ENCODE data around the gene RNASE7.

RNASE7 gene

GRCh38 chr14:21084998-21085853 lies 43.1 kb downstream of the RNASE7 start:
- no peak overlapping the region for H3K4me3 ChIP-seq (replicated peaks; ENCODE audit: low read depth, low read length)
- TF ChIP-seq, protein P1, sequence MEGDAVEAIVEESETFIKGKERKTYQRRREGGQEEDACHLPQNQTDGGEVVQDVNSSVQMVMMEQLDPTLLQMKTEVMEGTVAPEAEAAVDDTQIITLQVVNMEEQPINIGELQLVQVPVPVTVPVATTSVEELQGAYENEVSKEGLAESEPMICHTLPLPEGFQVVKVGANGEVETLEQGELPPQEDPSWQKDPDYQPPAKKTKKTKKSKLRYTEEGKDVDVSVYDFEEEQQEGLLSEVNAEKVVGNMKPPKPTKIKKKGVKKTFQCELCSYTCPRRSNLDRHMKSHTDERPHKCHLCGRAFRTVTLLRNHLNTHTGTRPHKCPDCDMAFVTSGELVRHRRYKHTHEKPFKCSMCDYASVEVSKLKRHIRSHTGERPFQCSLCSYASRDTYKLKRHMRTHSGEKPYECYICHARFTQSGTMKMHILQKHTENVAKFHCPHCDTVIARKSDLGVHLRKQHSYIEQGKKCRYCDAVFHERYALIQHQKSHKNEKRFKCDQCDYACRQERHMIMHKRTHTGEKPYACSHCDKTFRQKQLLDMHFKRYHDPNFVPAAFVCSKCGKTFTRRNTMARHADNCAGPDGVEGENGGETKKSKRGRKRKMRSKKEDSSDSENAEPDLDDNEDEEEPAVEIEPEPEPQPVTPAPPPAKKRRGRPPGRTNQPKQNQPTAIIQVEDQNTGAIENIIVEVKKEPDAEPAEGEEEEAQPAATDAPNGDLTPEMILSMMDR (IDR thresholded peaks at IDR 0.05; ENCODE audit: low read depth, low read length, missing control alignments), result no peak
- no peak for DNase-seq (ENCODE audit: extremely low read depth, low read depth)

DNA sequence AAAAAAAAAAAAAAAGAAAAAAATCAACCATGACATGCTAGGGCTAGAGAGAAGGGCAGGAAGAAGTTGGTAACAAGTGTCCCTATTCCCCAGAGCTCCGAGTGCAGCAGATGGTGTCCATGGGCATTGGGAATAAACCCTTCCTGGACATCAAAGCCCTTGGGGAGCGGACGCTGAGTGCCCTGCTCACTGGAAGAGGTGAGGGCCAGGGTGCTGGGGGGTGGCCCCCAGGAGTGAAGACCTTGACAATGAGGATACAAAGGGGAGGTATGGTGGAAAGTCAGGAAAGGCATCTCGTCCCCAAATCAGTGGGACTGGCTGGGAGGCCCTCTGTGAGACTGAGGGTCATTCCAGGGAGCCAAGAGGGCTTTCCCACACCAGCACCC lies 44.7 kb downstream of the RNASE7 start:
- no peak for DNase-seq (ENCODE audit: extremely low read depth, low read depth)
- no peak overlapping the region for H3K4me3 ChIP-seq (replicated peaks; ENCODE audit: low read depth, low read length)
- TF ChIP-seq, protein P1 (IDR thresholded peaks at IDR 0.05; ENCODE audit: low read depth, low read length, missing control alignments), result no peak

DNA sequence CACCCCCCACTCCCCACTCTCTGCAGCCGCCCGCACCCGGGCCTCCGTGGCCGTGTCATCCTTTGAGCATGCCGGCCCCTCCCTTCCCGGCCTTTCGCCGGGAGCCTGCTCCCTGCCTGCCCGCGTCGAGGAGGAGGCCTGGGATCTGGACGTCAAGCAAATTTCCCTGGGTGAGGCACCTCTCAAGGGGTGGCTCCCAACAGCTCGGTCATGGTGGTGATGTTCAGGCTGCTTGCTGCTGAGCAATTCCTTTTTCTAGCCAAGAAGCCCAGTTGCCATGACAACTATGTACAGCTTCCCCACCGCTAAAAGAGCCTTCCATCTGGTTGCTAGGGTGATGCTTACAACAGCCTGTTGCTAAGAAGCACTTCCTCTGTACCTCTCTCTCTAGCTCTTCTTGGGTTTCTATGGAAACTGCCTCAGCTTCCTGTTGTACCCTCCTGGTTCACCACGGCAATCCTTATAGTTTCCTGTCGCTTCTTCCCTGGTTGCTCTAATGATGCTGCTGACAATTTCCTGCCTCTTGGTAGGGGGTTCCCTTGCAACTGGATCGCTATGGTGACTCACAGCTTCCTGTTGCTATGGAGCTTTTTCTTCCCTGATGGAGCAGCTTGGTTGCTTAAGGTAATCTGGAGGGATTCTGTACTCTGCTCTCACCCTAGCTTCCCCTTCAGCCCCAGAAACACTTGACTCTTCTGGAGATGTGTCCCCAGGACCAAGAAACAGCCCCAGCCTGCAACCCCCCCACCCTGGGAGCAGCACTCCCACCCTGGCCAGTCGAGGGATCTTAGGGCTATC lies 45.3 kb downstream of the RNASE7 start:
- TF ChIP-seq, protein P1 (IDR thresholded peaks at IDR 0.05; ENCODE audit: low read depth, low read length, missing control alignments), result no peak
- no peak overlapping the region for H3K4me3 ChIP-seq (replicated peaks; ENCODE audit: low read depth, low read length)
- DNase-seq (ENCODE audit: extremely low read depth, low read depth), result peak; percentile 90

DNA sequence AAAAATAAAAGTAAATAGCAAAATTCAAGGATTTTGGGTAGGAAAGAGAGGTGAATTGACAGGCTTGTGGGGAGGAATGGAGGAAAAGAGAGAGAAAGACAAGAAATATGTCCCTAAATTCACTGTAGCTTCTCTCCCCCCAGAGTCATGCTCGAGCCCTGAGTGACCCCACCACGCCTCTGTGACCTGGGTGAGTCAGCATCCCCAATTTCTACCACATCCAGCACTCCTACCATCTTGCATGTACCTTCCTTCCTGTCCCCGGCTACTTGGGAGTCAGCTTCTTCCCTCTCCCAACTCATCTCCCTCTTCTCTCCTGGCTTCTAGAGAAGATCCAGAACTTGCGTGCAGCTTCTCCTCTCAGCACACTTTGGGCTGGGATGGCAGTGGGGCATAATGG lies 46.5 kb downstream of the RNASE7 start:
- TF ChIP-seq, protein P1 (IDR thresholded peaks at IDR 0.05; ENCODE audit: low read depth, low read length, missing control alignments), result no peak
- DNase-seq (ENCODE audit: extremely low read depth, low read depth), result no peak
- no peak overlapping the region for H3K4me3 ChIP-seq (replicated peaks; ENCODE audit: low read depth, low read length)

DNA sequence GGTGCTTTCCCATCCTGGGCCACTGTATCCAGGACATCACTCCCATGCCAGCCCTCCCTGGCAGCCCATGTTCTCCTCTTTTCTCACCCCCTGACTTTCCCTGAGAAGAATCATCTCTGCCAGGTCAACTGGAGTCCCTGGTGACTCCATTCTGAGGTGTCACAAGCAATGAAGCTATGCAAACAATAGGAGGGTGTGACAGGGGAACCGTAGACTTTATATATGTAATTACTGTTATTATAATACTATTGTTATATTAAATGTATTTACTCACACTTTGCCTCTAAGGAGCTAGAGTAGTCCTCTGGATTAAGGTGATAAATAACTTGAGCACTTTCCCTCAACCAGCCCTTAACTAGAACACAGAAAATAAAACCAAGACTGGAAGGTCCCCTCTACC lies 47.1 kb downstream of the RNASE7 start:
- H3K4me3 ChIP-seq (replicated peaks; ENCODE audit: low read depth, low read length), result no peak overlapping the region
- TF ChIP-seq, protein P1 (IDR thresholded peaks at IDR 0.05; ENCODE audit: low read depth, low read length, missing control alignments), result no peak
- DNase-seq (ENCODE audit: extremely low read depth, low read depth), result no peak

DNA sequence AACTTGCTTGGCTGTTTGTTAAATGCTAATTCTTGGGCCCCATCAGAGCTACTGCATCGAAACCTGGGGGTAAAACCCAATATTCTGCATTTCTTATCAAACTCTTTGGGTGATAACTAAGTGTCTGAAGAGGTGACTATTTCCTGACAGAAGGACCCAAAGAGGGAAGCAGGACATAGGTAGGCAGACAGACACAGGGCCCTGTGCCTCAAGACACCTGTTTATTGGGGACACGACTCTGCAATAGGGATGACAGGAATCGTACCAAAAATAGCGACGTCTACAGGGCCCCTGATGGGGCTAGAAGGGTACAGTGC lies 47.7 kb downstream of the RNASE7 start:
- TF ChIP-seq, protein P1 (IDR thresholded peaks at IDR 0.05; ENCODE audit: low read depth, low read length, missing control alignments), result no peak
- DNase-seq (ENCODE audit: extremely low read depth, low read depth), result no peak
- H3K4me3 ChIP-seq (replicated peaks; ENCODE audit: low read depth, low read length), result no peak overlapping the region
